Stimulated activated CD4-positive, alpha-beta T cell treated with anti-CD3 and anti-CD28 coated beads, Interleukin-15, amount 100 ng/mL, for 48 hours (primary cell): Measurements from ENCODE around the gene TRAF5.

Experiments used
- DNase-seq, 2 donors: peaks; one replicate each; pipeline ENCODE4 v3.0.0-alpha.2; 2020; ENCODE audit warnings: low read depth in 2 of 2

The TRAF5 gene

DNA sequence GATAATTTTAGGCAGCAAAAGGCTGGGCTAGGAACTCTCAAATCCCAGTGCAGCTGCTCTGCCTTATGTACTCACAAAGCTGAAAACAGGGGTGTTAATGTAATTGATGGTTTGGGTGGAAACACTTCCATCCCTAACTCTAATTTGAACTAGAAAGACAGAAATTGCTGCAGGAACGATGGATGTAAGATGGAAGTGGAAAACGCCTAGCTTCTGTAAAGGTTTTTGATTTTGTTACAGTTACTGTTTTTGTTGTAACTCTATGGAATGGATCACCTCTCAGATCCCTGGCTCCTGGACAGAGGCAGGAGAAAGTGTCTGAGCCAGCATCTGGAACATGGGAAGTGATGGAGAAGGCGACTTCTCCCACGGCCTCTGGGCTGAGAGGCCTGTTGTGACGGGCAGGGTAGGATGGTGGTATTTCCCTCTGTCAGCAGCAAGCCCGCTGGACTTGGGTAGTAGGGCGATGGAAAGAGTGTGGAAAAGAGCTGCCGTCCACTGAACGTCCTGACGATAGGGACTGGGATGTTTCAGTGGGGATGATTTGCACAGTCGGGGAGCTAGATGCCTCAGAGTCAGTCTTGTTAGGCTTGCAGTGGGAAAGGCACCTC is 1.6 kb downstream of the TRAF5 start:
- no peak for DNase-seq

DNA sequence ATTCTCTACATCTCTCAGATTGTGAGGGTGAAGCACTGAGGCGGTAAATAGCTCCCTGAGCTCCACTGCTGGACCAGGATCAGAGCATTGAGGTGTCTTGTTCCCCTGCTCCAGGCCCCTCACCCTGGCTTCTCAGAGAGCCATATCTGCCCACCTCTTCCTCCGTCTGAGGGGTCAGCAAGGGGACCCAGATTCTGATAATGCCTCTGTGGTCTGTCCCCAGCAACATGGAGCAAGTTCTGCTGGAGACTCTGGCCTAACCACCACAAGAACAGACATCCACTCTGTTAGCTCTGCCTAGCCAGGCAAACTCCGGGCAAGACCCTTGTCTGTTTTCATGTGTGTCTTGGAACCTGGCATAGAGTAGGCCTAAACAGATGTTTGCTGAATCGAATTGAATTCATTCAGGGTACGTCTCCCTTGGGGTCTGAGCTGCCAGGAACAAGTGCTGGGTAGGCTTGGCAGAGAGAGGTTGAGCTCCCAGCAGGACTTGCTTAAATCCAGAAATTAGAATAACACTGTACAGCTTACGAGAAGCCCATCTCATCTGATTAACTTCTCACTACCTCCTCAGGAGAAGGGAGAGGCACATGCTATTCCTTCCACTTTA is 2.3 kb downstream of the TRAF5 start:
- DNase-seq, result no peak

DNA sequence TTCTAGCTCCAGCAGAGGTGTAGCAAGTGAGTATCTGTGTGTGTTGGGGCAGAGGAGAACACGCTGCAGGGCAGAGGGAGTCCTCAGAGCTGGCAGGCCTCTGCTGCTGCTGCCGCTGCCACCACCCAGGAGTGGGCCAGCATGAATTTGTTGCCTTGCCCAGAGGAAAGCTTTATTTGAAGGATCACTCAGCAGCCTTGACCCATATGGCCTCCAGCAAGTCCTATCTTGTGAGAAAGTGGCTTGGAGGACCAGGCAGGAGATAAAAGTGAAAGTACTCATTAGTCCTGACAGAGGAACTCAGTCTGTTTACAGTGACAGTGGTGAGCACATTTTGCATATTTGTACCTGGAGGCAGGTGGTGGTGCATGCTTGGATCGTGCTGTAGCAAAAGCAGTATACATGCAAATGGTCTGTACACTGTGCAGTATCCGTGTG is 3.1 kb downstream of the TRAF5 start:
- no peak for DNase-seq

DNA sequence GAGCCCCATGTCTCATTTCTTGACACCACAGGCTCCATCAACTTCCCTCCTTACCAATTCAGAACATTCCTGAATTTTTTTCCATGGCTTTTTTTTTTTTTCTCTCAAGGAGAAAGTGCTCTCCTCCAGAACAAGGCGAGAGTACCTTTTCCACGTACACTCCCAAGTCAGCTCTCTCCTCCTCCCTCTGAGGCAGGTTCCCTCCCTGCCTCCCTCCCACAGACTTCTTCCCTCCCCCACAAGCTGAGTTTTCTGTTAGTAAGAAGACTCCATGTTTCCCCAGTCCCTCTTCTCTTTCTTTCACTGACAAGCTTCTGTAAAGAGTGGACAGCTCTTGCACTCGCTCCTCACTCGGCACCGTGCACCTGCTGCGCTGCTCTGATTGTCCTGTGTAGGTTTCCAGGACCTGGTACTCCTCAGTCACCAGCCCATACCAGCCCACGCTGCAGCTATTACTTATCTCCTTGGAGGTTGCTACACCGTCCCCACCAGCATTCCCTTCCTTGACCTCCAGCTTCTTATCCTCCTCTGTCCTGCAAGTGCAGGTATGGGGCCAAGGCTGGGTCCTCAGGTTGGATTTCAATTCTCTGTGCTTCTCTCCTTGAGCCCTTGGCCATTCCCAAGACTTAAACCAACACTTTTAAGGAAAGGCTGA is 3.8 kb downstream of the TRAF5 start:
- no peak for DNase-seq

DNA sequence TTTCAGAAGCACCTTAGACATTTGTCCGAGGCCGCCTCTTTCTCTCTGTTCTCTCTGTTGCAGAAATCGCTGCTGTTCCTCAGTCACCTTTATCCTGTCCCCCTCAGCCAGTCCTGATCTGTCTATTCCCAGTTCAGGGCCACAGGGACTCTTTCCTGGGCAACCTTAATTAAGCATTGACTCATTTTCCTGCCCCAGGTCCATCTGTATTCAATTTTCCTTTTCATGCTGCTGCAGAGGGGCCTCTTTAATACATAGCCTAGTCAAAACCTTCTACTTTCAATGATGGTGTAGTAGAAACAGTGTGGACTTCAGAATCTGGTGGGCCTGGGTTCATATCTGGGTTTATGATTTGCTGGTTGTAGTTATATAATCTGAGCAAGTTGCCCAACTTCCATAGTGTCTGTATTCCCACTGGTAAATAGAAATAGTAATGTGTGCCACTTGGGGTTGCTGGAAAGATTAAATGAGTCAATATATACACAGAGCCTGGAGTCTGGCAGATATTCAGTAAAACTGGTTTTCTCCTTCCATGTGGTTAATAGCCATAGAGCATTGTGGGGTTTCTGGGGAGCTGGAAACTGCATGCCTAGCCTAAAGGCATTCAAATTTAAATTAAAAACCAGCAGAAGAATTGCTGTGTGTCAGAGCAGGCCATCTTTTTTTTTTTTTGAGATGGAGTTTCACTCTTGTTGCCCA is 4.5 kb downstream of the TRAF5 start:
- DNase-seq, result no peak

DNA sequence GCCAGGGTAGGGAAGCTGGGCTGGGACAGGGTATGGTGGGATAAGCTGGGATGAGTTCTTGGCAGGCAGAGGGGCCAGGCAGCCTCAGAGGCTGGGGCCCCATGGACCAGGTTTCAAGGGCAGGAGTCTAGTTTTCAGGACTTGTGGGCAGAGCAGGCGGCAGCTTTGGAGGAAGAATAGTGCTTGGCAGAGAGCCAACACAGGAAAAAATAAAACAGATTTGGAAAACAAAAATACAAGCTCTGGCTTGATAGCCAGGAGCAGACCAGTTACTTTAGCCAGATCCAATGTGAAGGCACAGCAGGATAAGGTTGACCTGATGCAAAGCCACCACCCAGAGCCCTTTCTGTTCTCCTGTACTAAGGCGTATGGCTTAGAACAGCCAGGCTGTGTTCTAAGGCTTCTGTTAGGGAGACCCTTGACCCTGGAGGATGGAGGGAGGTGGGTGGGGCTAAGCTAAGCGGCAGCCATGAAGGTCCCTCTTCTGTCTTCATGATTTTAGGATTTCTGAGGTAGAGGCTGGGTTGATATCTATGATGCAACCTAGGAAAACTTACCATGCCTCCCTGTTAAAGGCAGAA is 5.5 kb downstream of the TRAF5 start:
- no peak for DNase-seq

DNA sequence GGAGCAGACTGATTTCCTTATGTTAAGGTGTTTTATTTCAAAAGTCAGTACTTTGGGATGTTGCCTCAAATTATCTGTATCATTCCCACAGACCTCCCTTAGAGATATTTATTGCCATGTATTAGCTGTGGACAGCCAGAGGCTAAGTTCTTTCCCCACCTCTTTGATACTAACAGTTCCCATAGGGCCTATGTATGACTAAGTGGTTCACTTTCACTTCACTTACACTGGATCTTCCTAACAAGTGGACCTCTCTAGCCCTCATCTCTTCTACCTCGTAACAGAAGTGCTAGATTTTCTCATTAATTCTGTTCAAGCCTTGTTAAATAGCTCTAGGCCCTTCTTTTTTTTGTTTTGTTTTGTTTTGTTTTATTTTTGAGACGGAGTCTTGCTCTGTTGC is 6.2 kb downstream of the TRAF5 start:
- no peak for DNase-seq

DNA sequence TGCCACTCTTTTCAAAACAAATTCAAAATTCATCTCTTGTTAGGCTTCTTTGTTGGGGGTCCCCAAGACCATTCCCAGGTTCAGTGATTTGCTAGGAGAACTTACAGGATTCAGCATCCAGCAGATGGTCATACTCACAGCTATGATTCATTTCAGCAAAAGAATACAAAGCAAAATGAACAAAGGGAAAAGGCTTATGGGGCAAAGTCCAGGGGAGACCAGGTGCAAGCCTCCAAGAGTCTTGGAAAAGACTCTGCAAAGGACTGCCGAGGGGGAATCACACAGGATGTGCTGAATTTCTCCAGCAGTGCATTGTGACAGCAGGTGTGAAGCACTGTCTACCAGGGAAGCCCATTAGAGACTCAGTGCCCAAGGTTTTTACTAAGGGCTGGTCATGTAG is 7.3 kb downstream of the TRAF5 start:
- no peak for DNase-seq

DNA sequence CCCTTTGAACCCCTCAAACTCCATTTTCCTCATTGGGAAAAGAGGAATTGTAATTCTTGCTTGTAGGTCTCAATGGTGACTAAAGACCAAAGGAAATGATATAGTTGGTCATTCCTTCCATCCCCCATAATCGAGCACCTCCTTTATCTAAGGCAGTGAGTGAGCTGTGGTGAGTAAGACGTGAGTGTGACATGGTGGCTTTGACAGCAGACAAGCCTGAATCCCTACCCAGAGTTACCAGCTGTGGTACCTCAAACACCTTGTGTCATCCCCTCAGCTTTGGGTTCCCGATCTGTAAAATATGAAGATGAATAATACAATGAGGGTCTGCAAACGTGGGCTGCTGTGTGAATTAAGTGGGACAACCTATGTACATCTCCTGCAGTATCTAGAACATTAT is 8.4 kb downstream of the TRAF5 start:
- no peak for DNase-seq

DNA sequence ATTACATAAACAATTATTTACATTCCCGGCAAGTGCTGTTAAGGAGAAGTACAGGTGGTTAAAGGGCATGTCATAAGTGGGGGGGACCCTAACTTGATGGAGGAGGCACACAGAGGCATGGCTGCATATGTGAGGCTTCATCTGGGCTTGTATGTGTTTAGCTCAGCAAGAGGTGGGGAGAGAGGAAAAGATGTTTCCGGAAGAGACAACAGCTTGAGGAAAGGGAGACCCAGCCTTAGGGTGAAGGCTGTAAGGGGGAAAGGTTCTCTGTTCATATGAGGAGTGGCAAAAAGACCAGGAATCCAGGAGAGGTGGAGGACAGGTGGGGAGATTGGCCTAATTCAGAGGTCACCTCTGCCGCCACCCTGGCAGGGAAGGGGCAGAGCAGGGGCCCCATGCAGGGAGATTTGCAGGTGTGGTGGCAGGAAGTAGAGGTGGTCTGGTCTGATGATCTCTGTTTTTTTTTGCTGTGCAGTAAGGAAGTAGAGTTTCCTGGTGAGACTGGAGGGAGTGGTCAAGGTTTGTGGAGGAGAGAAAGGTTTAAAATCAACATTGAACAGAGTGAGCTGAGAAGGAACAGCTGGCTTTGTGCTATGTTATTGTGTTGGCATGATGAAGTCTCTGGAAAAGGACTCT is 9.0 kb downstream of the TRAF5 start:
- DNase-seq, result no peak

DNA sequence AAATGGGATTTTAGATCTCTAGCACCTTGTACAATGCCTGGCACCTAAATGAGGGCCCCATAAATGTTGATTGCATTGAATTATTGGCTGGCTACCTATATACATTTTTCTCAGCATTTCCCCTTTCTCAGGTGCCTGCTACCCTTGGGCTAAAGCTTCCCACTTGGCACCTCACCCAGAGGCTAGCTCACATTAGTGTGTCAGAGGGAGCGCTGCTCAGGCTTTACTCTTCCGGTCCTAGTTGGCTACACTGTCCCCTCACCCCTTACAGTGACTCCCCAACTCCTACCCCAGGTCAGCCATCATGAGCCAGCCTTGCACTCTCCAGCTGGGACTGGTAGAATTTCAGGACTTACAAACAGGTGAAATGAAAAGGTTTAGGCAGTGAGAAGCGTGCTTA is 9.5 kb downstream of the TRAF5 start:
- no peak for DNase-seq

DNA sequence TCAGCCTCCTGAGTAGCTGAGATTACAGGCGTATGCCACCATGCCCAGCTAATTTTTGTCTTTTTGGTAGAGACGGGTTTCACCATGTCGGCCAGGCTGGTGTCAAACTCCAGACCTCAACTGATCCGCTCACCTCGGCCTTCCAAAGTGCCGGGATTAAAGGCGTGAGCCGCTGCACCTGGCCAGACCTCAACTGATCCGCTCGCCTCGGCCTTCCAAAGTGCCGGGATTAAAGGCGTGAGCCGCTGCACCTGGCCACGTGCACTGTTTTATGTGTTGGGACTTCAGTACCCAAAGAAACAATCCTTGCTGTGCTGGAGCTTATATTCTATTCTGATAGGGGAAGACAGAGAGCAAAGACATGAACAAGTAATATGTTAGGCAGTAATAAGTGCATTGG is 10.1 kb downstream of the TRAF5 start:
- DNase-seq, result no peak

DNA sequence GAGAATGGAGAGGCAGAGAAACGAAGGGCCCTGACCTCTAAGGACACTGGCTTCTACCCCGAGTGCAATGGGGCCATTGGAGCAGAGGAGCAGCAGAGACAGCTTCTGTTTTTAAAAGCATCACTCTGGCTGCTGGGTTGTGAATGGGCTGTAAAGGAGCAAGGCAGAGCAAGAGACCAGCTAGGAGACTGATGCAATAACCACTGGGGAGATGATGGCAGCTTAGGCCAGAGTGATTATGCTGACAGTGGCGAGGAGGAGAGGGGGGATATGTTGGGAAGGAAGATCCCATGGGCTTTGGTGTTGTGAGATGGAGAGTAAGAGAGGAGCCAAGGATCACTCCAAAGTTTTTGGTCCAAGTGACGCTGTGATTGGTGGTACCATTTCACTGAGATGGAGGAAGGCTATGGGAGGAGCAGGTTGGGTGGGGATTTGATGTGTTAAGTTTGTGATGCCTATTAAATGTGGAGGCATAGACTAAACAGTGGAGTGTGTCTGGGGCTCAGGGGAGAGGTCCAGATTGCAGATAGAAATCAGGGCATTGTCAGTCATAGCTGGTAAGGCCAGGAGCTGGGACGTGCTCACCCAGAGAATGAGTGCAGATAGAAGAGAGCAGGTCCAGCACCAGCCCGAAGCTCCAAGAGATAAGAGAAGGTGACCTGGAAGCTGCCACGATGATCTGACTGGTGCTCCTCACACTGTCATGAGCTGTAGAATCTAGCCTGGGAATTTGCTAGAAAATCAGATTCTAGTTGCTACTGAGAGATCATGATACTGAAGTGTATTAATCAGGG is 11.0 kb downstream of the TRAF5 start:
- no peak for DNase-seq

DNA sequence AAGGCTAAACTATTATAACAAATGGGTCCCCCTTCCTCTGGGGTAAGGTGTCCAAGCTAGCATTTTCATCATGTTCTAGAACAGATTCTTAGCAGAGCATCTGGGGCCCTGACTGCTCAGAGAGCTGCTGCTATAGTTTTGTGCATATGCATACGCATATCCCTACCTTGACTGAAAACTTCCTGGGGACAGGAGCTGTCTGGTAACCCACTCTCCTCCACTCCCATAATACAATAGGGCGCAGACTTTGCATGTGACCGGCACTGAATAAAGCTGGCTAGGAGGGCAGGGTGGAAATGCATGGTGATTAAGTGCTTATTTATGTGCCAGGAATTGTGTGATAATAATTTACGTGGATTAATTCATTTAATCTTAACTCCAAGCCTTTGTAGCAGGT is 11.6 kb downstream of the TRAF5 start:
- DNase-seq, result no peak

DNA sequence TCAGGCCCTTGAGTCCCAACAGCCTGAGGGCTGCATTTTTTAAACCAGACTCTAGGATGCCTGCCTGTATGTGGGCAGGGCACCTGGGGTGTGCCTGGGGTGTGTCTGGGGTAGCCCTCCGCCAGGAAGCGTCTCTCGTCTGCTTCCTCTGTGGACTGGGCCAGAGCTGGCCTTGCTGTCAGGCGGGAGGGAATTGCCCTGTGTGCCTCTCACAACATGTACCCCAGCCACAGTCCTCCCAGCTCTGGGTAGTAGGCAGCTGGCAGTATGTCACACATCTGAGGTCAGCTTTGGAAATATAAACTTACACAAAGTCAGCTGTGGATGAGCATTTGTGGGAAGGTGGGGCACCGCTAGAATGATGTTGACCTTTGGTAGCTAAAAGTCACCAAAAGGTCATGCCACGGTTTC is 13.0 kb downstream of the TRAF5 start:
- DNase-seq, result no peak

DNA sequence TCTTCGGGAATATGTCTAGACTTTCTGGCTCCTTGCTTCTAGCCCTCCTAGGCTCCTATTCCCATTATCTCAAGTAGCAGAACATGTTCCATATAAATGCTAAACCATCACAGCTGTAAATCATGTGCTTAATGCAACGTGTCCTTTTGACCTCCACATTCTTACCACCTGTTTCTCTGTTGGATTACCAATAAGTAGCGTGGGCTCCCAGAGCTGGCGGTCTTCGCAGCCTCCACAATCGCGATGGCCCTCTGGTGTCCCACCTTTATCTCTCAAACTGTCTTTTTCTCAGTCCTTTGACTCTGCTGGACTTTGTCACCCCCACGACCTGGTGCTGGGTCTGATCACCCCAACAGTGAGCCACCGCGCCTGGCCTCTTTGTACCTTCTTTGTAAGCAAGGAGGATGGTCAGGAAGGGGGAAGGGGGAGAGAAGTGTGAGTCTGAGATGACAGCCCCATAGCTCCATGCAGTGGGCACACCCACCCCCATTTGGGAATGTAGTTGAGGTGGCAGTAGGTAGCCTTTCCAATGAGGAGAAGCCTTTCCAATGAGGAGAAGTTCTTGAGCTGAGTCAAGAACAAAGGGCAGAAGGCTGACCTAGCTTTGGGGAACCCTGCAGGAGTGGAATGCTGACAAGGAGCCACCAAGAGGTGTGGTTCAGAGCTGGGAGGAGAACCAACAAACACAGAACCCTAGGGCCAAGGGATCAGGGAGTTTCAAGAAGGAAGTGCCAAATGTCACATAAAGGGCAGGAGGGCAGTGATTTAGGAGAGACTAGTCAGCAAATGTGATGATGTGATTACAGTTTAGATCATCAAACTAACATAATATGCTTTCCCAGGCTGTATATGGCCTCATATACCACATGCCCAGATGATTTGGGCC is 14.2 kb downstream of the TRAF5 start:
- DNase-seq, result no peak

DNA sequence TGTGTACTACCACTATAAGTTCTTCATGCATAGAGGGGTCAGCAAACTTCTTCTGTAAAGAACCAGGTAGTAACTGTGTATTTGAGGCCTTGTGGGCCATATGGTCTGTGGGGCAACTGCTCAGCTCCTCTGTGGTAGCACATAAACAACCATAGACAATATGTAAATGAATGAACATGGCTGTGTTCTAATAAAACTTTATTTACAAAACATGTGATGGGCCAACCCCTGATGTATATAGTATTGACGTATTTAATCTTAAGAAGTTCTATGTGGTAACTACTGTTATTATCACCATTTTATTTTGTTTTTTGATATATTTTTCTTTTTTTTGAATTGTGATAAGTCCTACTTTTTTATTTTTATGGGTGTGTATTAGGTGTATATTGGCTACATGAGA is 15.4 kb downstream of the TRAF5 start:
- DNase-seq, result no peak

DNA sequence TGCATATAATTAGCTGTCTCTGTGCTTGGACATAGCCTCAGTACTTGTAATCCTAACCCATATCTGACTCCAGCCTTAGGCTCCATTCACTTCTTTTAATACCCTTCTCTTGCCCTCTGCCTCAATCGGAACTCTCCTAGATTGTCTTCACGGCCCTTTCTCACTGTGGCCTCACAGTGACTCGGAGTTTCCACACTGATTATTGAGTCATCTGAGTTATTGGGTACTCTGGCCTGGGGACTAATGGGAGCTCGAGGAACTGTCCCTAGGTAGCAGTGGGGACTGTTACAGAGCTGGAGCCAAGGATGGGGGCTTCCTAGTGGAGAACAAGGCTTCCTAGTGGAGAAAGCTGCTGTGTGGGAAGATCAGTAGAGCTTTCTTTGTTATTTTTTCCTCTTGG is 17.0 kb downstream of the TRAF5 start:
- no peak for DNase-seq

DNA sequence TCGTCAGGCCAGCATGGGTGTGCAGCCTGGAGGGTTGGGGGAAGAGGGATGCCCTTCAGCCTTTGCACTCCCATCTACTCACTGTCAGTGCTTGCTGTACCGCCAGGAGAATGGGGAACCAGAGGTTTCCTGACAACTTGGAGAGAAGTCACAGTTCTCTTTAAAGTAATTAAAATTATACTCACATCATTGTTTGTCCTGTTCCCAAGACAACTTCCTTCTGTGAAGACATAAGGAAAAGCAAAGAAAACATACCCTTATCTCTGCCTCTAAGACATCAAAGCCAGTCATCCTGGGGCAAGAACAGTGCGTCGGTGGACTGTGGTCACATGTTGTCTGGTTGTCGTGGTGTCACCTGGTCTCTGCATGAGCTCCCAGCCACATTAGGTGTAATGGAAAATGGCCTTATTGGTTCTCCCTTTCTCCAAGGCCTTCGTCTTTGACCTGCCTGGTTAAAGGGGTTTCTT is 17.6 kb downstream of the TRAF5 start:
- no peak for DNase-seq

DNA sequence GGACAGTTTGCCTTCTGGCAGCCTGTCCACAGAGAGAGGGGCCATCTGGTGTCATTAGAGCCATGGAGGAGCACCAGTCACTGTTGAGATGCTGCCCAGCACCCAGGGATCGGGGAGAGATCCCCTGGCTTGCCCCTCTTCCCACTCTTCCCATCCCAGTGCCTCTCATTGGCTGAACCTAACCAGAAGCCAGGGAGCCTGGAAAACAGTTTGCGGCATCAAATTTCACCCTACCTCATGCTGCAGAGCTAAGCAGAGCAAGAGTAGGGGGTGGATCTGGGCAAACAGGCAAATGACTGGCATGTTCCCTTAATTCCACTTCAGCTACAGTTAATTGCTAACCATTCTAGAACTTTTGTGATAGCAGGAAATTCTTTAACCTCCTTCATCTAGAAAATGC is 19.1 kb downstream of the TRAF5 start:
- DNase-seq, result no peak
